B cell (primary cell): Measurements from ENCODE around the gene PRLR.

Experiments used
- CTCF ChIP-seq: fragments of 200-600 bp; IDR thresholded peaks from one replicate; pipeline ENCODE4 v1.8.0; 2022; ENCODE audit warnings: antibody characterized with exemption, mild to moderate bottlenecking
- EZH2 ChIP-seq: IDR thresholded peaks from 2 replicates; pipeline ENCODE4 v1.6.1; 2012; ENCODE audit warnings: borderline replicate concordance, low read depth, mild to moderate bottlenecking, moderate library complexity, low read length; ENCODE audit not compliant: insufficient read depth, poor library complexity, severe bottlenecking

DNA sequence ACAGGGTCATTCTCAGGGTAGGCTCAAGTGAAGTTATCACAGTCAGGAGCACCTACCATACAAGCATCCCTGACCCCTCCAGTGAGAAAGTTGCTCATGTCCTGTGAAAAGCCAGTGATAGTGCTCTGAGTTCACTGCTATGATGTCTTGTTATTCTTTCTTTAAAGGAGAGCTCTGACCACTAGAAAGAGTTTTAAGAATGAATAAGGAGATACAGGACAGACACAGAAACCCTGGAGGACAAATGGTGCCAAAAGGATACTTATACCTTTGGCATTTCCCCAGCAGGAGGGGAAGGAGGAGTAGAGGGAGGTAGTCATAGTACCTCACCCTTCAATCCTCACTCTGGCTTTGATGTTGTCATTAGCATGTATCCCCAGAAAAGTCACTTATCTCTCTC, 98.6 kb downstream of the PRLR start:
- TF ChIP-seq CTCF: no peak
- TF ChIP-seq EZH2: no peak
